Measurements from ENCODE around the gene TBC1D3I. TPM values are rescaled to one million over a fixed set of nuclear protein-coding genes. Genes with fewer than 3 reads are reported as not detected.
"Not testable (repeated sequence)": the region's sequence is repeated elsewhere in the genome, so short reads cannot be mapped to it uniquely, and the experiment has no call there.

Gene TBC1D3I
- under 1 TPM; 0.72 to 0.96 TPM for total RNA-seq

DNA sequence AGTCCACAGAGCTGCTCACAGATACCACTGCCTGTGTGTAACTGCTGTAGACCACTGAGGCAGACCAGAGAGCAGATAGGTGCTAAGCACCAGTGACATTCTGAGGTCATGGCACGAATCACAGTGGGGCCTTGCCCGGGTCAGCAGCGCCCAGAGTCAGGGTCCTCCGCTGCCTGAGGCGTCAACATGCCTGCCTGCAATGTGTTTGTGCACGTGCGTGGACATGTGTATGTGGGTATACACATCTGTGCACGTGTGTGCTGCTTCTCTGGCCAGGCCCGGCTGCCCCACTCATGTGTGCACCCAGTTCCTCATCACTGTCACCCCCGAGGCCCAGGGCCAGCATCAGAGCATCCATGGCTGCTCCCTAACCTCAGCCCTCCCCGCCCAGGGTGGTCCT lies at the start of gene TBC1D3I:
Gene TBC1D3I, minus strand, starts transcription at position 101 of the 400 bp plus-strand sequence. CDS start 1,585 bp downstream, outside the sequence.
- DNase-seq; POLR2A ChIA-PET; H3K4me3 Mint-ChIP-seq; CTCF ChIA-PET; H3K36me3 Mint-ChIP-seq (ENCODE audit: low read depth); H3K9me3 Mint-ChIP-seq; H3K27ac Mint-ChIP-seq; H3K4me1 Mint-ChIP-seq; H3K27me3 Mint-ChIP-seq: not testable (repeated sequence)

GRCh38 chr17:36295161-36295560 lies 30.8 kb upstream of the TBC1D3I start:
- H3K4me3 Mint-ChIP-seq; H3K27ac Mint-ChIP-seq; H3K36me3 Mint-ChIP-seq (ENCODE audit: low read depth); H3K9me3 Mint-ChIP-seq; H3K4me1 Mint-ChIP-seq; CTCF ChIA-PET; POLR2A ChIA-PET; DNase-seq; H3K27me3 Mint-ChIP-seq: not testable (repeated sequence)

GRCh38 chr17:36289965-36290612 lies 25.7 kb upstream of the TBC1D3I start:
- H3K4me3 Mint-ChIP-seq; H3K27ac Mint-ChIP-seq; POLR2A ChIA-PET; CTCF ChIA-PET; DNase-seq; H3K36me3 Mint-ChIP-seq (ENCODE audit: low read depth); H3K27me3 Mint-ChIP-seq; H3K4me1 Mint-ChIP-seq; H3K9me3 Mint-ChIP-seq: not testable (repeated sequence)

- H3K4me3 Mint-ChIP-seq; DNase-seq; H3K27me3 Mint-ChIP-seq; H3K4me1 Mint-ChIP-seq; H3K36me3 Mint-ChIP-seq (ENCODE audit: low read depth); H3K27ac Mint-ChIP-seq; H3K9me3 Mint-ChIP-seq; POLR2A ChIA-PET; CTCF ChIA-PET: not testable (repeated sequence)
Observed at GRCh38 chr17:36284219-36284618, 19.8 kb upstream of the TBC1D3I start.

GRCh38 chr17:36283256-36283655 lies 18.9 kb upstream of the TBC1D3I start:
- DNase-seq; H3K4me3 Mint-ChIP-seq; H3K27me3 Mint-ChIP-seq; H3K36me3 Mint-ChIP-seq (ENCODE audit: low read depth); H3K9me3 Mint-ChIP-seq; H3K4me1 Mint-ChIP-seq; H3K27ac Mint-ChIP-seq; CTCF ChIA-PET; POLR2A ChIA-PET: not testable (repeated sequence)

GRCh38 chr17:36242046-36242445 lies 22.3 kb downstream of the TBC1D3I start:
- H3K27ac Mint-ChIP-seq; H3K9me3 Mint-ChIP-seq; CTCF ChIA-PET; DNase-seq; H3K4me3 Mint-ChIP-seq; H3K27me3 Mint-ChIP-seq; POLR2A ChIA-PET; H3K4me1 Mint-ChIP-seq; H3K36me3 Mint-ChIP-seq (ENCODE audit: low read depth): not testable (repeated sequence)

DNA sequence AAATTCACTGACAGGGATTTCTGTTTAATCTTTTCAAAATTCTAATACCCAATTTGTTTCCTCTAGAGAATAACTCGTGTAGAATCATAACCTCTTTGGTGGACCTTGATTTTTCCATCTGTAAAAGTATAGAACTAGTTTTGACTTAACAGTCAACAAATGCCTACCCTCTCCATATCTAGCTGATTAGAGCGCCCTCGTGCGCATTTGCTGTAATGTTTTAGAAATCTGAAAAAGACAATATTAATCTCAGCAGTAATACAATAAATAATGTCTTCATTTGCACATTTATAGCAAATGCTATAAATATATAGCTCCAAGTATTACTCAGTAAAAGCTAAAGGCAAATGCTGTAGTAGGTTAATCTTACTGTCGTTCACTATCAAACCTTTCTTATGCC lies 34.7 kb downstream of the TBC1D3I start:
- CTCF ChIA-PET; H3K27me3 Mint-ChIP-seq; H3K27ac Mint-ChIP-seq; H3K9me3 Mint-ChIP-seq; POLR2A ChIA-PET; H3K4me1 Mint-ChIP-seq; H3K4me3 Mint-ChIP-seq; DNase-seq; H3K36me3 Mint-ChIP-seq (ENCODE audit: low read depth): not testable (repeated sequence)

DNA sequence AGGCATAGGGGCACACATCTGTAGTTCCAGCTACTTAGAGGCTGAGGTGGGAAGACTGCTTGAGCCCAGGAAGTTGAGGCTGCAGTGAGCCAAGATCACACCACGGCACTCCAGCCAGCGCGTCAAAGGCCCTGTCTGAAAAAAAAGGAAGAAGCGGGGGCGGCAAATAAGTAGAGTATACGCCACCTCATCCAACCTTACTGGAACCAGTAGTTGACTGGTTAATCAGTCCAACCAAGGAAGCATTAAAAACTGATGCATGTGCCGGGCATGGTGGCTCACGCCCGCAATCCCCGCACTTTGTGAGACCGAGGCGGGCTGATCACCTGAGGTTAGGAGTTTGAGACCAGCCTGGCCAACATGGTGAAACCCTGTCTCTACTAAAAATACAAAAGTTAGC lies 41.4 kb downstream of the TBC1D3I start:
- H3K27ac Mint-ChIP-seq; CTCF ChIA-PET; H3K4me1 Mint-ChIP-seq; H3K27me3 Mint-ChIP-seq; DNase-seq; H3K36me3 Mint-ChIP-seq (ENCODE audit: low read depth); H3K9me3 Mint-ChIP-seq; H3K4me3 Mint-ChIP-seq; POLR2A ChIA-PET: not testable (repeated sequence)

DNA sequence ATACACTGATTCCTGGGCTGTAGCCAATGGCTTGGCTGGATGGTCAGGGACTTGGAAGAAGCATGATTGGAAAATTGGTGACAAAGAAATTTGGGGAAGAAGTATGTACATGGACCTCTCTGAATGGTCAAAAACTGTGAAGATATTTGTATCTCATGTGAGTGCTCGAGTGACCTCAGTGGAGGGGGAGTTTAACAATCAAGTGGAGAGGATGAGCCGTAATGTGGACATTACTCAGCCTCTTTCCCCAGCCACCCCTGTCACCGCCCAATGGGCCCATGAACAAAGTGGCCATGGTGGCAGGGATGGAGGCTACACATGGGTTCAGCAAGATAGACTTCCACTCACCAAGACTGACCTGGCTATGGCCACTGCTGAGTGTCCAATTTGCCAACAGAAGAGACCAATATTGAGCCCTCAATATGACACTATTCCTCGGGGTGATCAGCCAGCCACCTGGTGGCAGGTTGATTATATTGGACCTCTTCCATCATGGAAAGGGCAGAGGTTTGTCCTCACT lies 42.7 kb downstream of the TBC1D3I start:
- H3K9me3 Mint-ChIP-seq; POLR2A ChIA-PET; H3K36me3 Mint-ChIP-seq (ENCODE audit: low read depth); DNase-seq; H3K4me1 Mint-ChIP-seq; H3K27me3 Mint-ChIP-seq; H3K27ac Mint-ChIP-seq; CTCF ChIA-PET; H3K4me3 Mint-ChIP-seq: not testable (repeated sequence)

DNA sequence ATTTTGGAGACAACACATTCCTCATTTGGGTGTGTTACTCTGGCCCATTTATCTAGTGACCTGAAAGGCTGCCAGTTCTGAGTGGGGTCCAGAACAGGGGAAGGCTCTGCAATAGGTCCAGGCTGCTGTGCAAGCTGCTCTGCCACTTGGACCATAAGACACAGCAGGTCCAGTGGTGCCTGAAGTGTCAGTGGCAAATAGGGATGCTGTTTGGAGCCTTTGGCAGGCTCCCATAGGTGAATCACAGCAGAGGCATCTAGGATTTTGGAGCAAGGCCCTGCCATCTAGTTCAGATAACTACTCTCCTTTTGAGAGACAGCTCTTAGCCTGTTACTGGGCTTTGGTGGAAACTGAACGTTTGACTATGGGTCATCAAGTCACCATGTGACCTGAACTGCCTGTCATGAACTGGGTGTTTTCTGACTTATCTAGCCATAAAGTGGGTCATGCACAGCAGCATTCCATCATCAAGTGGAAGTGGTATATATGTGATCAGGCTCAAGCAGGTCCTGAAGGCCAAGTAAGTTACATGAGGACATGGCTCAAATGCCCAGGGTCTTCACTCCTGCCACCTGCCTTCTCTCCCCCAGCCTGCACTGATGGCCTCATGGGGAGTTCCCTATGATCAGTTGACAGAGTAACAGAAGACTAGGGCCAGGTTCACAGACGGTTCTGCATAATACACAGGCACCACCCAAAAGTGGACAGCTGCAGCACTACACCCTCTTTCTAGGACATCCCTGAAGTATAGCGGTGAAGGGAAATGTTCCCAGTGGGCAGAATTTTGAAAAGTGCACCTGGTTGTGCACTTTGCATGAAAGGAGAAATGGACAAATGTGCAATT lies 43.4 kb downstream of the TBC1D3I start:
- H3K27ac Mint-ChIP-seq; H3K4me1 Mint-ChIP-seq; H3K36me3 Mint-ChIP-seq (ENCODE audit: low read depth); POLR2A ChIA-PET; H3K9me3 Mint-ChIP-seq; DNase-seq; CTCF ChIA-PET; H3K27me3 Mint-ChIP-seq; H3K4me3 Mint-ChIP-seq: not testable (repeated sequence)

- H3K9me3 Mint-ChIP-seq; POLR2A ChIA-PET; CTCF ChIA-PET; DNase-seq; H3K4me3 Mint-ChIP-seq; H3K36me3 Mint-ChIP-seq (ENCODE audit: low read depth); H3K4me1 Mint-ChIP-seq; H3K27ac Mint-ChIP-seq; H3K27me3 Mint-ChIP-seq: not testable (repeated sequence)
Observed at GRCh38 chr17:36219556-36219955, 44.8 kb downstream of the TBC1D3I start.

DNA sequence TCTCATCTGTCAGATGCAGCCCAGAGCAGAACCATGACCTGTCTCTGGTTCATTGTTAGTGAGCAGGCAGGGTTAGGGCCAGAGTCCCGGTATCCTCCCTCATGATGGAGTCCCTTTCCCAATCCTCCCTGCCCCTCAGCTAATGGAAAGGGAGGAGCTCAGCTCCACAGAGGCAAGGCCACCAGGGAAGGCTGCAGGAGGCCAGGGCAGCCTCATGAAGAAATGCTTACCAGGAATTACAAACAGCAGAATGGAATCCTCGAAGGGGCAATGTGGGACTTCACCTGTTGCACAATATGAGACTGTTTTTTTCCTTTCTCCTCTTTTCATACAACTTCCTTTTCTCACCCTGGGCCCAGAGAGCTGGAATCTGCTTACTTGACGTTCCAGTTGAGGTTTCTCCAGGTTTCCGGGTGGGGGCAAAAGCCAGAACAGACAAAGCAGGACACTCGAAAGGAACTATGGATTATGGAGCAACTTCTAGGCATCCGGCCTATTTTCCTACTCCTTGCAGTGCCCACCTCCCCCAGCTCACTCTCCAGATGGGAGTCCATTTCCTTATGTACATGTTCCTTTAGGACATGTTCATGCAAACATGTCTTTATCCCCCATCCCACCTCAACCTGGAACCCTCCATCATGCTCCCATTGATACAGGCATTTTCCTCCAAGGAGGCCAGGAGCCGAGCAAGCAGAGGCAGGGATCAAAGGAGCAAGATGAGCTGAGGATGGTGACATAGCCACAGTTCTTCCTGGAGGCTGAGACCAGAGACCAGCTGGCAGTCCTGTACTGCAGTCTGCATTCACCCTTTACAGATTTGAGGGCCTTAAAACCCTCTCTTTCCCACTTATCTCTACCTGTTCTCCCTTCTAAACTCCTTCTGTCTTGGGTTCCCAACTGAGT lies 48.7 kb downstream of the TBC1D3I start:
- H3K36me3 Mint-ChIP-seq (ENCODE audit: low read depth); H3K9me3 Mint-ChIP-seq; CTCF ChIA-PET; H3K4me3 Mint-ChIP-seq; H3K4me1 Mint-ChIP-seq; H3K27me3 Mint-ChIP-seq; H3K27ac Mint-ChIP-seq; DNase-seq; POLR2A ChIA-PET: not testable (repeated sequence)

- Mint-ChIP-seq H3K9me3 (no peaks in the 10 kb centered on the region), H3K27me3 (peaks cover 3% of the 10 kb centered on the region), H3K4me3 (no peak overlapping the region), H3K36me3 (ENCODE audit: low read depth) (no peaks in the 10 kb centered on the region), H3K4me1 (no peaks in the 10 kb centered on the region), H3K27ac (no peak overlapping the region)
- CTCF ChIA-PET, result no interaction called here
- POLR2A ChIA-PET, result no interaction called here
- no peak for DNase-seq
Observed at GRCh38 chr17:36214918-36215317, 49.5 kb downstream of the TBC1D3I start.

Measured in activated CD4-positive, alpha-beta T cell treated with anti-CD3 and anti-CD28 coated beads, Interleukin-2, amount 10 ng/mL, durations not matched to agents 7 days and 5 days (primary cell).